ENCODE data around the gene PDE7B. TPM values are rescaled to one million over a fixed set of nuclear protein-coding genes. Genes with fewer than 3 reads are reported as not detected.

PDE7B gene
- total RNA-seq, 6 experiments from 2014 or later, result 1.2 to 5.8 (median 4.5) TPM

DNA sequence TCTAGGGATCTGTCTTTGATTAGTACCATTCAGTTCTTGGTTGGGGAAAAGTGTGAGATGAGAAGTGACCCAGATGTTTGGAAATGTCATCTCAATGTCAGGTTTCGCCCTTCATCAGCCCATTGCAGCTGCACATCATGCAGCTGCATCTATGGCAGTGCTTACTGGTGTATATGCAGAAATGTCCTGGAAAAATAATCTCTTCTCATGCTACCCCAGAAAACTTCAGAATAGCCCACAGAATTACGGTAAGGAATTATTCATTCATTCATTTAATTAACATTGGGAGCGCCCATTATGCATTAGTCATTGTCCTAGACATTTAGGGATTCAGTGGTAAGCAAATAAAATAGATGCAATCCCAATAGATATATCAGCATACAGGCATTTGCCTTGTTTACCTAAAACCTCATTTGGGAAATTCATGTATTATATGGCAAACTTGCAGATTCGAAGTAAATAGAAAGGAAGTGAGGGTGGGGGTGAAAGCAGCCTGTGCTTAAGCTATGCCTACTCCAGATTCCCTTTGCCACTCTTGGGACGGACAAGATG is 89.2 kb downstream of the PDE7B start:
- H3K9me3 Mint-ChIP-seq, result no peaks in the 10 kb centered on the region
- TF ChIP-seq, protein P1, sequence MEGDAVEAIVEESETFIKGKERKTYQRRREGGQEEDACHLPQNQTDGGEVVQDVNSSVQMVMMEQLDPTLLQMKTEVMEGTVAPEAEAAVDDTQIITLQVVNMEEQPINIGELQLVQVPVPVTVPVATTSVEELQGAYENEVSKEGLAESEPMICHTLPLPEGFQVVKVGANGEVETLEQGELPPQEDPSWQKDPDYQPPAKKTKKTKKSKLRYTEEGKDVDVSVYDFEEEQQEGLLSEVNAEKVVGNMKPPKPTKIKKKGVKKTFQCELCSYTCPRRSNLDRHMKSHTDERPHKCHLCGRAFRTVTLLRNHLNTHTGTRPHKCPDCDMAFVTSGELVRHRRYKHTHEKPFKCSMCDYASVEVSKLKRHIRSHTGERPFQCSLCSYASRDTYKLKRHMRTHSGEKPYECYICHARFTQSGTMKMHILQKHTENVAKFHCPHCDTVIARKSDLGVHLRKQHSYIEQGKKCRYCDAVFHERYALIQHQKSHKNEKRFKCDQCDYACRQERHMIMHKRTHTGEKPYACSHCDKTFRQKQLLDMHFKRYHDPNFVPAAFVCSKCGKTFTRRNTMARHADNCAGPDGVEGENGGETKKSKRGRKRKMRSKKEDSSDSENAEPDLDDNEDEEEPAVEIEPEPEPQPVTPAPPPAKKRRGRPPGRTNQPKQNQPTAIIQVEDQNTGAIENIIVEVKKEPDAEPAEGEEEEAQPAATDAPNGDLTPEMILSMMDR (IDR thresholded peaks at IDR 0.05), result no peak
- peaks cover 54% of the 10 kb centered on the region for H3K4me1 Mint-ChIP-seq (ENCODE audit: low read depth)

DNA sequence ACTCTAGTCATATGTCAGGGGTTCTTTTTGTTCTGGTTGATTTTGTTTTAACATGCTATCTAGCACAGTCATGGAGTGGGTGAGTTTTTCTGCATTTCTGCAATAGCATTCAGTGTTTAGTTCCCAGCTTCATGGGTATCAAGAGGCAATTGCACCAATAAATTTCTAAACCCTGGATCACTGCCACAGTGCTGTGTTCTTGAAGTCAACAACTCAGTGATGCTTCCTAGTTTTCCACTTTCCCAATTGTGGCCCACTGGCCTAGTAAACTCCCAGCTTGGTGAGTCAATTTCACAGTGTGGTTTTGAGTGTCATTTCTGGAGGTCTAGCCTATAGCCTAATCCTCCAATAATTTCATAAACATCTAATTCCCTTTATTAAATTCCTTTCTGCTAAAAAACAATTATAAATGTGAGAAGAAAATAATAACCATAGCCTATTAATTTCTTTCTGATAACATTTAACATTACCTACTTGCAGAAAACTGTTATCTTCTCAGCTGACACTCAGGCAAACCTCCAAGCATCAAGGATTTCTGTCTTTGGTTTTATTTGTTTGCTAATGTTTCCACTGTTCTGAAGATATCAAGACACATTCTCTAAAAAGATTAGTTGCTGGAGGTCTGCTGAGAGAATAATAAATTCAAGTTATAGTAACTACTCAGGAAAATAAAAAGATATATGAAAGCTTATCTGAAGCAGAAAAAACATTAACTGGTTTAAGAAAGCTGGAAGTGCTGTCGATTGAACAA is 89.9 kb downstream of the PDE7B start:
- DNase-seq, result no peak
- Mint-ChIP-seq H3K9me3 (no peaks in the 10 kb centered on the region), H3K4me1 (ENCODE audit: low read depth) (peaks cover 47% of the 10 kb centered on the region), H3K4me3 (no peak overlapping the region), H3K36me3 (ENCODE audit: low read depth) (peaks cover 11% of the 10 kb centered on the region; the same call in 1 of the 2 replicates), H3K27ac (no peak overlapping the region), H3K27me3 (ENCODE audit: insufficient read depth) (no peaks in the 10 kb centered on the region)
- TF ChIP-seq, protein P1 (IDR thresholded peaks at IDR 0.05), result no peak

More for the DNA sequence above, 89.2 kb downstream of the PDE7B start:
- H3K27me3 Mint-ChIP-seq (ENCODE audit: insufficient read depth), result no peaks in the 10 kb centered on the region
- peaks cover 11% of the 10 kb centered on the region; the same call in 1 of the 2 replicates for H3K36me3 Mint-ChIP-seq (ENCODE audit: low read depth)
- H3K27ac Mint-ChIP-seq, result no peak overlapping the region; the same call in 1 of the 2 replicates
- H3K4me3 Mint-ChIP-seq, result no peak overlapping the region
- DNase-seq, result no peak

DNA sequence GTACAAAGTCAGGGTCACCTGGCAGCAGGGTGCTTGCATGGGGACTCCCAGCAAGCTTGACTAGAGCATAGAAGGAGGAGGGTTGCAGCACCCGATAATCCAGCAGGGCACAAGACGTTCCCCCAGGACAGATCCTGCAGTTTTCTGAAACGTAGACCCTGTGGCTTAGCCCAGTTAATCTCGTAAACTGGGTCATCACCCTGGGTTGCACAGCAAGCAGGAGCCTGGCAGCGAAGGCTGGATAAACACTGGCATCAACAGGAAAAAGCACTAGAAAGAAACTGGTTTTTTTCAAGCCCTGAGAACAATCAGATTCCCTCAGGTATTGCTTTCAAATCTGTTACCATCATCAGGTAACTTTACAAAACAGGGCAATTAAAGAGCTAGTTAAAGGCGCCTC is 92.6 kb downstream of the PDE7B start:
- TF ChIP-seq, protein P1 (IDR thresholded peaks at IDR 0.05), result no peak
- no peak for DNase-seq
- Mint-ChIP-seq H3K27me3 (ENCODE audit: insufficient read depth) (no peaks in the 10 kb centered on the region), H3K9me3 (no peaks in the 10 kb centered on the region), H3K27ac (no peak overlapping the region), H3K36me3 (ENCODE audit: low read depth) (peaks cover 1% of the 10 kb centered on the region; the same call in 1 of the 2 replicates), H3K4me3 (no peak overlapping the region), H3K4me1 (ENCODE audit: low read depth) (peaks cover 23% of the 10 kb centered on the region)

DNA sequence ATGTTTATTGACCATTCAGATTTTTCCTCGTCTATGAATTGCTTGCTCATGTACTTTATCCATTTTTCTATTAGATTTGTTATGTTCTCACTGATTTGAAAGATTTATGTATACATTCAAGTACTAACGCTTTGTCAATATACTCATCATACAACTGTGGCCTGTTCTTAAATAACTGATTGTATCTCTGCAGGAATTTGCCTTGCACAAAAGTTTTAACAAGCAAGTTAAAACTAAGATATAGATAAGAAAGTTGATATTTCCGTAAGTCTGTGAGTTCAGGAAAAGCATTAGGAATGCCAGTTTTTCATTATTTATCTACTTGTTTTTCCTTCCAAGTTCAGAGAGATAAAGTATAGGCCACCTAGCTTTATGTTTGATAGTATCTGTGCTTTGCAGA is 95.2 kb downstream of the PDE7B start:
- no peak for DNase-seq
- no peaks in the 10 kb centered on the region; the same call in 1 of the 2 replicates for H3K4me1 Mint-ChIP-seq (ENCODE audit: low read depth)
- H3K36me3 Mint-ChIP-seq (ENCODE audit: low read depth), result peaks cover 10% of the 10 kb centered on the region; the same call in 1 of the 2 replicates
- TF ChIP-seq, protein P1 (IDR thresholded peaks at IDR 0.05), result no peak
- H3K9me3 Mint-ChIP-seq, result no peaks in the 10 kb centered on the region
- H3K4me3 Mint-ChIP-seq, result no peak overlapping the region
- H3K27me3 Mint-ChIP-seq (ENCODE audit: insufficient read depth), result no peaks in the 10 kb centered on the region
- no peak overlapping the region for H3K27ac Mint-ChIP-seq

DNA sequence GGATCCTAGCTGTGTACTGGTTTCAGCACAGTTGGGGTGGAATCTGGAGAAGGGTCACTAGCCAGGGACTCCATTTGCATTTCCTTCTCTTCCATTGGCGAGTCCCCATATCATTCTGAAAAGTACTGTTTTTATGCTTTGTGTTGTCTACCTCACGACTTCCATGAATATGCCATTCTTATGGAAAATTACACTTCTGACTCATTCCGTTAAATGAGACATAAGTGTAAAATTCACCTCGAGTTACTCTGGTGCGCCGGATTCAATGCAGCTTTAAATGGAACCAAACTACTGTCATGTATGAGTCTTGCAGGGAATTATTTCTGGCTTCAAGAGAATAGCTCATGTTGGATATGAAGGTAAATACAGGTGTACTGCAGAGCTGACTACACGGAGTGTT is 99.2 kb downstream of the PDE7B start:
- H3K4me3 Mint-ChIP-seq, result no peak overlapping the region
- no peaks in the 10 kb centered on the region; the same call in 1 of the 2 replicates for H3K4me1 Mint-ChIP-seq (ENCODE audit: low read depth)
- DNase-seq, result no peak
- no peak overlapping the region for H3K27ac Mint-ChIP-seq
- H3K9me3 Mint-ChIP-seq, result no peaks in the 10 kb centered on the region
- peaks cover 10% of the 10 kb centered on the region; the same call in 1 of the 2 replicates for H3K36me3 Mint-ChIP-seq (ENCODE audit: low read depth)
- H3K27me3 Mint-ChIP-seq (ENCODE audit: insufficient read depth), result no peaks in the 10 kb centered on the region
- TF ChIP-seq, protein P1 (IDR thresholded peaks at IDR 0.05), result no peak

All from HFFc6 (cell line).